K562 (cell line): ENCODE measurements around the gene RPE. TPM values are rescaled to one million over a fixed set of nuclear protein-coding genes. Genes with fewer than 3 reads are reported as not detected.

Source experiments
- ARID1B ChIP-seq: fragments of 450-650 bp; IDR thresholded peaks from 2 replicates; pipeline ENCODE4 v1.6.1; 2016; ENCODE audit warnings: antibody characterized with exemption, mild to moderate bottlenecking, inconsistent platforms
- ARNT ChIP-seq, 2 experiments: fragments of 450-650 bp; IDR thresholded peaks; 2 replicates each; pipeline ENCODE4 v1.6.1; 2016; ENCODE audit warnings: mild to moderate bottlenecking in 1 of 2
- CAMTA2 ChIP-seq: fragments of 250-450 bp; sonication (Bioruptor Pico); conservative IDR thresholded peaks from 2 replicates; pipeline ENCODE4 v1.5.1; 2022
- CREM ChIP-seq: IDR thresholded peaks from 2 replicates; pipeline ENCODE4 v1.6.1; 2014; ENCODE audit warnings: antibody characterized with exemption, low read depth
- DDX20 ChIP-seq: fragments of 450-650 bp; IDR thresholded peaks from 2 replicates; pipeline ENCODE4 v1.6.1; 2016; ENCODE audit warnings: missing genetic modification characterization, low read depth, mild to moderate bottlenecking, missing compliant biosample characterization, moderate library complexity
- FOSL1 ChIP-seq: fragments of 200-800 bp; sonication (Bioruptor generic); conservative IDR thresholded peaks from 2 replicates; pipeline ENCODE4 v1.6.1; 2016; ENCODE audit warnings: missing genetic modification characterization, missing compliant biosample characterization
- GABPB1 ChIP-seq: sonication (generic); formaldehyde crosslinking; IDR thresholded peaks from 2 replicates; pipeline ENCODE4 v1.8.0; 2022; ENCODE audit warnings: mild to moderate bottlenecking, missing genetic modification reagents
- HDAC3 ChIP-seq: fragments of 450-650 bp; IDR thresholded peaks from 2 replicates; pipeline ENCODE4 v1.6.1; 2018; ENCODE audit warnings: borderline replicate concordance, mild to moderate bottlenecking, moderate library complexity; ENCODE audit not compliant: partially characterized antibody
- HES1 ChIP-seq: fragments of 450-650 bp; IDR thresholded peaks from 2 replicates; pipeline ENCODE4 v1.6.1; 2016; ENCODE audit warnings: low read depth, mild to moderate bottlenecking, moderate library complexity
- JUND ChIP-seq, 2 experiments: IDR thresholded peaks; 2 replicates in 1 of 2; 3 replicates in 1 of 2; pipeline ENCODE4 v1.6.1; 2011; ENCODE audit warnings: borderline replicate concordance in 2 of 2, low read depth in 2 of 2, low read length in 2 of 2, improper control_type of control experiment in 1 of 2, missing biosample characterization in 1 of 2, missing genetic modification characterization in 1 of 2, missing genetic modification reagents in 1 of 2
- KAT8 ChIP-seq: fragments of 450-650 bp; IDR thresholded peaks from 2 replicates; pipeline ENCODE4 v1.6.1; 2016; ENCODE audit warnings: low read depth, mild to moderate bottlenecking
- KDM2B ChIP-seq: fragments of 250-450 bp; sonication (Bioruptor Pico); IDR thresholded peaks from 2 replicates; pipeline ENCODE4 v1.8.0; 2021; ENCODE audit warnings: mild to moderate bottlenecking, moderate library complexity
- LARP7 ChIP-seq: fragments of 450-650 bp; IDR thresholded peaks from 2 replicates; pipeline ENCODE4 v1.6.1; 2016
- MBD2 ChIP-seq: sonication (generic); IDR thresholded peaks from 2 replicates; pipeline ENCODE4 v1.6.1; 2016; ENCODE audit warnings: low read depth, borderline replicate concordance
- MIER1 ChIP-seq: fragments of 450-650 bp; IDR thresholded peaks from 2 replicates; pipeline ENCODE4 v1.6.1; 2016; ENCODE audit warnings: antibody characterized with exemption, mild to moderate bottlenecking, low read depth
- NCOA1 ChIP-seq: fragments of 450-650 bp; IDR thresholded peaks from 2 replicates; pipeline ENCODE4 v1.6.1; 2016; ENCODE audit warnings: low read depth
- SMARCC2 ChIP-seq: fragments of 450-650 bp; IDR thresholded peaks from 2 replicates; pipeline ENCODE4 v1.6.1; 2017; ENCODE audit warnings: antibody characterized with exemption, moderate library complexity, mild to moderate bottlenecking, low read depth
- SRSF9 ChIP-seq: fragments of 200-400 bp; formaldehyde crosslinking; IDR thresholded peaks from 2 replicates; pipeline ENCODE4 v1.6.1; 2017; ENCODE audit warnings: low read depth, low read length, borderline replicate concordance
- TCF3 ChIP-seq: sonication (generic); formaldehyde crosslinking; IDR thresholded peaks from 2 replicates; pipeline ENCODE4 v1.4.0; 2020; ENCODE audit warnings: mild to moderate bottlenecking, missing genetic modification reagents
- TRIM28 ChIP-seq: fragments of 450-650 bp; IDR thresholded peaks from 2 replicates; pipeline ENCODE4 v1.6.1; 2017
- VEZF1 ChIP-seq: fragments of 200-800 bp; sonication (Bioruptor generic); IDR thresholded peaks from 2 replicates; pipeline ENCODE4 v1.6.1; 2017; ENCODE audit warnings: missing genetic modification characterization, missing compliant biosample characterization
- ZNF232 ChIP-seq: sonication (generic); formaldehyde crosslinking; IDR thresholded peaks from 2 replicates; pipeline ENCODE4 v1.8.0; 2022; ENCODE audit warnings: mild to moderate bottlenecking, missing genetic modification reagents
- ZNF277 ChIP-seq: fragments of 250-450 bp; sonication (Bioruptor Pico); IDR thresholded peaks from 2 replicates; pipeline ENCODE4 v1.8.0; 2022; ENCODE audit warnings: inconsistent platforms, mild to moderate bottlenecking, moderate library complexity, borderline replicate concordance
- ZNF280B ChIP-seq: fragments of 250-450 bp; sonication (Bioruptor Pico); IDR thresholded peaks from 2 replicates; pipeline ENCODE4 v1.5.1; 2021; ENCODE audit warnings: mild to moderate bottlenecking
- ZNF282 ChIP-seq: sonication (generic); formaldehyde crosslinking; IDR thresholded peaks from 2 replicates; pipeline ENCODE4 v1.8.1; 2023; ENCODE audit warnings: missing genetic modification reagents
- ZNF511 ChIP-seq: sonication (generic); formaldehyde crosslinking; IDR thresholded peaks from 2 replicates; pipeline ENCODE4 v1.8.0; 2022; ENCODE audit warnings: mild to moderate bottlenecking, missing genetic modification reagents
- polyA plus RNA-seq, 8 experiments: library from polyadenylated mRNA; depleted of rRNA in 4 of 8; stranded (reverse) in 5 of 8; unstranded in 3 of 8; fragments of >200 nt; fragmentation: Nextera tagmentation in 2 of 8; fragmentation: Illumina TruSeq in 1 of 8; extraction: Ambion mirVana in 2 of 8; extraction: Trizol in 1 of 8; gene quantifications; 2 replicates each; pipeline versions ENCODE4 v1.2.1 to v1.2.3, GENCODE V29; 2011 to 2014; ENCODE audit warnings: inconsistent platforms in 1 of 8, missing spikeins in 1 of 8
- total RNA-seq, 7 experiments: library from RNA; depleted of rRNA in 6 of 7; stranded (reverse); fragments of >200 nt in 6 of 7; fragmentation: Illumina TruSeq in 2 of 7; extraction: Trizol in 2 of 7; gene quantifications; 2 replicates each; pipeline versions ENCODE4 v1.2.1 to v1.2.3, GENCODE V29; 2011 to 2021; ENCODE audit warnings: low replicate concordance in 1 of 7

Gene RPE
- total and polyA plus RNA-seq, 9 of the 15 experiments (the other 6 are each of a cell fraction or from before 2014, with no cell fraction given), result 33.5 to 65.3 (median 50.4) TPM

- TF ChIP-seq ZNF277 (CRISPR knock-in tag), result no peak
- TF ChIP-seq DDX20 (tag), result no peak
- 0 out of 2 replicates have a peak, but pooled peaks have one; percentile 35 for TF ChIP-seq MBD2
- TF ChIP-seq ARNT (IDR thresholded peaks at IDR 0.05), result no peak
- no peak for TF ChIP-seq NCOA1
- no peak for TF ChIP-seq ZNF282 (CRISPR knock-in tag)
- TF ChIP-seq CREM, result no peak
- peak; percentile 66; the same call in 1 of the 2 replicates for TF ChIP-seq SMARCC2
- no peak for TF ChIP-seq CAMTA2 (CRISPR knock-in tag)
- TF ChIP-seq TCF3 (CRISPR knock-in tag), result peak; percentile 66
- TF ChIP-seq ZNF511, result no peak
- TF ChIP-seq HDAC3, result no peak
- no peak for TF ChIP-seq MIER1
- no peak for TF ChIP-seq ZNF232 (CRISPR knock-in tag)
- no peak for TF ChIP-seq VEZF1 (CRISPR knock-in tag)
- no peak for TF ChIP-seq TRIM28
- peak; percentile 43; the same call in 1 of the 2 replicates for TF ChIP-seq JUND (IDR thresholded peaks at IDR 0.05; ENCODE audit: borderline replicate concordance, low read depth, low read length)
- peak; percentile 18; the same call in 1 of the 3 replicates for TF ChIP-seq JUND (tag; IDR thresholded peaks at IDR 0.05; ENCODE audit: borderline replicate concordance, low read depth, low read length)
- peak; percentile 72 for TF ChIP-seq HES1
- no peak for TF ChIP-seq KAT8
- no peak for TF ChIP-seq LARP7
- no peak for TF ChIP-seq KDM2B (CRISPR knock-in tag)
- TF ChIP-seq GABPB1 (CRISPR knock-in tag), result no peak
- TF ChIP-seq ARID1B, result peak; percentile 90
- TF ChIP-seq SRSF9, result no peak
- TF ChIP-seq FOSL1 (tag), result 0 out of 2 replicates have a peak, but pooled peaks have one; percentile 25
- no peak for TF ChIP-seq ZNF280B (CRISPR knock-in tag)
Measured at GRCh38 chr2:209988010-209988409, 14.4 kb upstream of the RPE start (continued).
